Cardiac fibroblast (primary cell): ENCODE measurements around the gene C3orf20.

Experiments
- DNase-seq, 2 donors: peaks; one replicate each; pipeline versions ENCODE4 v3.0.0 to v3.0.0-alpha.2; 2010; ENCODE audit warnings: low read depth in 2 of 2
- H3K4me3 ChIP-seq, 2 donors: replicated peaks in 1 of 2; 1 replicate in 1 of 2; 2 replicates in 1 of 2; pipeline ENCODE4 v1.5.1; 2011; ENCODE audit warnings: low read depth in 2 of 2, low read length in 2 of 2, mild to moderate bottlenecking in 2 of 2, moderate library complexity in 1 of 2
- CTCF ChIP-seq: IDR thresholded peaks from one replicate; pipeline ENCODE4 v1.5.1; 2011; ENCODE audit warnings: low read depth, mild to moderate bottlenecking, low read length, inconsistent platforms

C3orf20 gene

GRCh38 chr3:14674841-14675240, at the start of gene C3orf20:
Gene C3orf20 (plus strand): TSS chr3:14675141. CDS start chr3:14682714, 7,573 bp downstream.
- no peak within 1 kb of the TSS for H3K4me3 ChIP-seq
- TF ChIP-seq CTCF, result no peak
- no peak for DNase-seq

- no peak overlapping the region for H3K4me3 ChIP-seq
- TF ChIP-seq CTCF, result no peak
Observed at GRCh38 chr3:14625443-14625842, 49.5 kb upstream of the C3orf20 start.

GRCh38 chr3:14627815-14628214, 47.1 kb upstream of the C3orf20 start:
- TF ChIP-seq CTCF, result no peak
- no peak overlapping the region for H3K4me3 ChIP-seq
- DNase-seq, result no peak

More at GRCh38 chr3:14625443-14625842, 49.5 kb upstream of the C3orf20 start:
- DNase-seq, result no peak

GRCh38 chr3:14628406-14628805, 46.5 kb upstream of the C3orf20 start:
- DNase-seq, result no peak
- TF ChIP-seq CTCF, result no peak
- H3K4me3 ChIP-seq, result no peak overlapping the region

- H3K4me3 ChIP-seq, result no peak overlapping the region
- DNase-seq, result no peak
- no peak for TF ChIP-seq CTCF
Observed at GRCh38 chr3:14630404-14631100, 44.4 kb upstream of the C3orf20 start.

GRCh38 chr3:14631101-14631497, 43.8 kb upstream of the C3orf20 start:
- no peak for TF ChIP-seq CTCF
- H3K4me3 ChIP-seq, result no peak overlapping the region

More at GRCh38 chr3:14631101-14631497, 43.8 kb upstream of the C3orf20 start:
- no peak for DNase-seq
